Stimulated activated CD8-positive, alpha-beta memory T cell treated with anti-CD3 and anti-CD28 coated beads, Interleukin-4, amount 100 ng/mL, for 24 hours (primary cell): Measurements from ENCODE around the gene FASTK.

ENCODE experiments used
- DNase-seq: peaks from one replicate; pipeline ENCODE4 v3.0.0-alpha.2; 2020; ENCODE audit warnings: low read depth

FASTK gene

GRCh38 chr7:151081170-151082101, 827 bp upstream of the FASTK start:
- DNase-seq = no peak

GRCh38 chr7:151080067-151080521, 515 bp downstream of the FASTK start:
- no peak for DNase-seq

DNA sequence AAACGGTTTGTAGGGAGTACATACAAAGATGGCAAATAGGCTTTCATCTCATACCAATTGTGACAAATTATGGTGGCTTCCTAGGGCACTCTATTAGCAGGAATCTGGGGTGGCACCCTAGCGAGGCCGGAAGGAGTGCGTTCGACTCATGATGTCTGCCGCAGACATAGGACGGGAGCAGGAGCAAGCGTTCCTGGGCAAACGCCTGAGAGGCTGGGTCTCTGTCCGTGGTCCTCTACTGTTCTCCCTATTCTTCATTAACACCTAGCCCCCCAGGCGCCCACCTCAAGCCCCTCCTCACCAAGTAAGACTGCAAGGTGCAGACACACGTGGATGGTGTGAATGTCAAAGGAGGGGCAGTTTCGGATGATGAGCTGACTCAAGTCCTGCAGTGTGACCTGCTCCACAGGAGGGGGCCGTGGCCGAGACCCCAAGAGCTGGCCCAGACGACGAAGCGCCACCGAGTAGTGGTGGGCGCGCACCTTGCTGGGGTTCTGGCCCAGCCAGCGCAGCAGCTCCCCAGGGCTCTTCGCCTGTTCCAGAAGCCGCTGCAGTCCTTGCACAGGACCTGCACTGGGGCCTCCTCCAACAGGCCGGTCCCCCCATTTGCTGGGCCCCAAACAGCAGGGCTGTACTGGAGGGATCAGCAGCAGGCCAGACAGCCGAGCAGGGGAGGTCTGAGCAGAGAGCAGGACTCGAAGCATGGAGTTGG, 1.3 kb downstream of the FASTK start:
- DNase-seq = no peak

GRCh38 chr7:151078233-151079040, 2.2 kb downstream of the FASTK start:
- DNase-seq = no peak

DNA sequence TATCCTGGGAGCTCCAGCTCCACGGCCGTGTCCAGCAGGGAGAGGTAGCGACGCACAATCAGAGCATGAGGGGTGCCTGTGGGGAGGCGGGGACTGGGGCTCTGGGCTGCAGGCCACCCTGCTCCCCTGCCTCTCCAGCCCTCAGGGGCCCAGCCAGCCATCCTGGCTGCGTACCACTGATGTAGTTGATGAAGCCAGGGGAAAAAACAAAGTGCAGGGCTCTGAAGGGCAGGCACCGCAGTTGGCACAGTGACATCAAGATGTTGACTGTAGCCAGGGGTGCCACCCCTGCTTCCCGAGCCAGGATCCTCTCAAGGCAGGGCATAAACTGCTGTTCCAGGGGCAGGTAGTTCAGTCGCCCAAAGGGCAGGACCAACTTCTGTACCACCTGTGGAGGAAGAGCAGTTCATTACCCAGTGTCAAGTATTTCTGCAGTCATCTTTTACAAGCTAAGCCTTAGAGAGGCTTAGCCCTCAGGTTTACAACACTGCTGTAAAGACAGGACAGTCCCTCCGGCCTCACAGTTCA, 2.8 kb downstream of the FASTK start:
- DNase-seq = no peak

GRCh38 chr7:151076863-151077704, 3.5 kb downstream of the FASTK start:
- no peak for DNase-seq

DNA sequence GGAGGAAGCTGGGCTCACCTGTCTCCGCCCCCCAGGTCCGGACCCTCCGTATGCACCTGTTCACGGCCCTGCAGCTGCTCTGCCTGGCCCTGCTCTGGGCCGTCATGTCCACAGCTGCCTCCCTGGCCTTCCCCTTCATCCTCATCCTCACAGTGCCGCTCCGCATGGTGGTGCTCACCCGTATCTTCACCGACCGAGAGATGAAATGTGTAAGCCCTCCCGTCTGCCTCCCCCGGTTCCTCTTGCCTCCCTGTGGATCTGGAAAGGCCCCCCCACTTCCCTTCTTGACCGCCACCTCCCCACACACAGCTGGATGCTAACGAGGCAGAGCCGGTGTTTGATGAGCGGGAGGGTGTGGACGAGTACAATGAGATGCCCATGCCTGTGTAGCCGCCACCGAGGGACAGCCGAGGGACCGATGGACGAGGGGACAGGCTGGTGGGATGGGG, 4.6 kb downstream of the FASTK start:
- no peak for DNase-seq

DNA sequence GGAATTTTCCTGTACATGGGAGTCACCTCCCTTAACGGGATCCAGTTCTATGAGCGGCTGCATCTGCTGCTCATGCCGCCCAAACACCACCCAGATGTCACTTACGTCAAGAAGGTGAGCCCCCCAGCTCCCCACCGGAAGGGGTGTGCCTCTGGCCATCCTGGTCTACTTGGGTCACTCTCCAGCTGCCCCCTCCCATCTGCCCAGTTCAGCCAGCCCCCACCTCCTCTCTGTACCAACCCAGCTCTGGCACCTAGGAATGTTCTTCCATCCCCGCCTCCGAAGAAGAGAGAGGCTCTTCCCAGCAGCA, 5.0 kb downstream of the FASTK start:
- no peak for DNase-seq

GRCh38 chr7:151074817-151075661, 5.6 kb downstream of the FASTK start:
- DNase-seq = no peak

DNA sequence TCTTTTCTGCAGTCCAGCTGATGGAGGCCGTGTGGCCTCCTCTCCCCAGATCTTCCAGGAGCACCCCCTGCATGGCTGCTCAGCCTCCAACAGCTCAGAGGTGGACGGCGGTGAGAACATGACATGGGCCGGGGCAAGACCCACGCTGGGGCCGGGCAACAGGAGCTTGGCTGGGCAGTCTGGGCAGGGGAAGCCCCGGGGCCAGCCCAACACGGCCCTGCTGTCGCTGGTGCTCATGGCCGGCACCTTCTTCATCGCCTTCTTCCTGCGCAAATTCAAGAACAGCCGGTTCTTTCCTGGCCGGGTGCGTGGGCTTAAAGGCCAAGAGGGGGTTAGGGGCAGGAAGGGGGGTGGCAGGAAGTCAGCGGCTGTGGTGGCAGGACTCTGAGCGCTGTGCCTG, 6.6 kb downstream of the FASTK start:
- no peak for DNase-seq

GRCh38 chr7:151071032-151071866, 9.4 kb downstream of the FASTK start:
- no peak for DNase-seq

- no peak for DNase-seq
Observed at GRCh38 chr7:151070574-151070960, 10.0 kb downstream of the FASTK start.

- no peak for DNase-seq
Observed at GRCh38 chr7:151069841-151070573, 10.6 kb downstream of the FASTK start.

DNA sequence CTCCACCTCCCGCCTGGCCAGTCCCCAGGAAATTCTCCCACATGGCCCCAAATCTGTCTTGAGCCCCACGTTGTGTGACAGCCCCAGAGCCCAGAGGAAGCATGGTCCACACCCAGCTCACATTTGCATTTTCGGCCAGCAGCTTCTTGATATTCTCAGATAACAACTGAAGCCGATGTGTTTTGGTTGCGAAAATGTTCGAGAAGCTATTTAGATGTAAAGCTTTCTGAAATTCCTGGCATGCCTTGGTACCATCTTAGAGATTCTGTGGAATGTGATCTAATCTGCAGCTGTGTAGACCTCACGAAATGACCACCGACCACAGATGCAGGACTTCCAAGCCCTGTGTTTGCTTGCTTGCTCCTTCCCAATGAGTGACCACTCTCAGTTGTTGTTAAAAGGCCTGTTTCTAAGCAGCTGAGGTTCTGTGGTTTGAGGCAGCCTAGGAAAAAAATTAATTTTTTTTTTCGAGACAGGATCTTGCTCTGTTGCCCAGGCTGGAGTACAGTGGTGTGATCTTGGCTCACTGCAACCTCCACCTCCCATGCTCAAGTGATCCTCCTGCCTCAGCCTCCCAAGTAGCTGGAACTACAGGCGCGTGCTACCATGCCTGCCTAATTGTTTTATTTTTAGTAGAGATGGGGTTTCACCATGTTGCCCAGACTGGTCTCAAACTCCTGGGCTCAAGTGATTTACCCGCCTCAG, 12.4 kb downstream of the FASTK start:
- DNase-seq = no peak

- DNase-seq = no peak
Observed at GRCh38 chr7:151066273-151066974, 14.2 kb downstream of the FASTK start.

DNA sequence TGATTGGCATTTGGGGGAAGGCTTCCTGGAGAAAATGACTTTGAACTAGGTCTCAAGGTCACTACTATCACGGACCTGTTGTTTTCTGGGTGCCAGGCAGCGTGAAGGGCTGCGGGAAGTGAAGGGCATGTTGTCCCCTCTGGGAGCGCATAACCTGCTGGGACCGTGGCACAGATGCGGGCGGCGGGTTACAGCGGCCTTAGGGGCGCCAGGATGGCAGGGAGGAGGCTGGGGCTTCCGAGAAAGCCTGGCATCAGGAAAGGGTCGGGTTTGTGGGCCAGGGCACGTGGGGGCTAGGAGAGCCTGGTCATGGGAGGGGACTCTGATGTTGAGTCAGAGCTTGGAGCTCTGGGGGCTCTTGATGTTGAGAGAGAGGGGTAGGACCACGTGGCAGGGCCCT, 15.1 kb downstream of the FASTK start:
- DNase-seq = no peak

DNA sequence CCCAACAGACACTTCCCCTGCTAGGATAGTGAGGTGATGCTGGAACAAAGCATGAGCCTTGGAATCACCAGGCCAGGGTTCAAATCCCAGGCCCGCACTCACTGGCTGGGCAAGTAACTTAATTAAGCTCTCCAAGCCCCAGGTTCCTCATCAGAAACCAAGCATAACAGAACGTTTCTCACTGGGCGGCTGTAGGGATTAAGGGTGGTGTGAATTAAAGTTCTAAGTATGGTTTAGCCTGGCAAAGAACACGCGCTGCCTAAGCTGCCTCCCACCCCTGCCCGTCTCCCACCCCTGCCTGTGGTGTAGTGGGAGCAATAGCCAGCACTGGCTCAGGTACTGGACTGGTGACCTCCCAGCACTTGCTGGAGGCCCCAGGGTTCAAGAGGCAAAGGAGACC, 15.6 kb downstream of the FASTK start:
- DNase-seq = no peak
